ENCODE results near the gene CCNL2.
A peak's percentile ranks its signal among the peaks of the same experiment; 100 is the strongest.
"Not testable (repeated sequence)": the region's sequence is repeated elsewhere in the genome, so short reads cannot be mapped to it uniquely, and the experiment has no call there.

CCNL2 gene

GRCh38 chr1:1399187-1399871 lies at the start of gene CCNL2:
Gene CCNL2, minus strand, starts transcription at chr1:1399335. Its CDS starts 29 bp downstream, at chr1:1399306.
- DNase-seq = peak; percentile 98 to 100

GRCh38 chr1:1446631-1447030 lies 47.5 kb upstream of the CCNL2 start:
- not testable (repeated sequence) for DNase-seq

GRCh38 chr1:1442069-1442770 lies 43.1 kb upstream of the CCNL2 start:
- no peak for DNase-seq

DNA sequence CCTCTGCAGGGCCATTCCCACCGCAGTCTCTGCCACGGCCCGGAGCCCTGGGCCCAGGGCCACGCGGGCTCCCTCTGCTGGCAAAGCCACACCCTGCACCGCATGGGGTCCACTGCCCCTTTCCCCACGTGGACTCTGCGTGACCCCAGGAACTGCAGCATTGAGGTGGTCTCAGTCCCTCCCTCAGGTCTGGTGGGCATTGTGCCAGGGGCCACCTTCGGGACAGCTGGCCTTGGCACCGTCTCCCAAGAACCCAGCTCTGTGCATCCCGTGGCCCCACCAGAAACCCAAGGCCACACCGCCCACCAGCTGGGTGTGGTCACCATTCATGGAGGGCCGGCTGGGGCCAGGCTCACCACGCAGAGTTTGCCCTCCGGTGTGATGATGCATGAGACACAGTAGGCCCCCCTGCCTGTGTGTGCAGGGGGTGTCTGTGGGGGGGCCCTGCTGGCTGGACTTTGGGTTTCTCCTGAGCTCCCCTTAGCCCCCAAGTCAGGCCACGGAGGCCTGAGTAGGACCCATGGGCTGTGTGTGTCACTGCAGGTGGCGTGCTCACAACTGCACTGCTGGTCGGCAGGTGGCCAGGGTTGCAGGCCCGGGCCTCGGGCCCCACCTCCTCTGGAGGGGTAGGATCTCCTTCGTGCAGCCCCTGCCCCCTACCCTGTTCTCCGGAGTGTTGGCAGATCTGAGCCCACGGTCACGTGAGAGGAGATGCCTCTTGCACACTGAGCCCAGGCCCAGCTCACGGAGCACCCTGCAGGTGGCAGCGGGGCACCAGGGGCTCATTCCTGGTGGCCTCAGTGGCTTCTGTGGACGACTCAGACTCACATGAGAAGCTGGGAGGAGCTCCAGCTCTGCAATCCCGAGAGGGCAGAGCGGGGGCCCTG lies 42.1 kb upstream of the CCNL2 start:
- DNase-seq = peak in 1 of 2 experiments; percentile 60

DNA sequence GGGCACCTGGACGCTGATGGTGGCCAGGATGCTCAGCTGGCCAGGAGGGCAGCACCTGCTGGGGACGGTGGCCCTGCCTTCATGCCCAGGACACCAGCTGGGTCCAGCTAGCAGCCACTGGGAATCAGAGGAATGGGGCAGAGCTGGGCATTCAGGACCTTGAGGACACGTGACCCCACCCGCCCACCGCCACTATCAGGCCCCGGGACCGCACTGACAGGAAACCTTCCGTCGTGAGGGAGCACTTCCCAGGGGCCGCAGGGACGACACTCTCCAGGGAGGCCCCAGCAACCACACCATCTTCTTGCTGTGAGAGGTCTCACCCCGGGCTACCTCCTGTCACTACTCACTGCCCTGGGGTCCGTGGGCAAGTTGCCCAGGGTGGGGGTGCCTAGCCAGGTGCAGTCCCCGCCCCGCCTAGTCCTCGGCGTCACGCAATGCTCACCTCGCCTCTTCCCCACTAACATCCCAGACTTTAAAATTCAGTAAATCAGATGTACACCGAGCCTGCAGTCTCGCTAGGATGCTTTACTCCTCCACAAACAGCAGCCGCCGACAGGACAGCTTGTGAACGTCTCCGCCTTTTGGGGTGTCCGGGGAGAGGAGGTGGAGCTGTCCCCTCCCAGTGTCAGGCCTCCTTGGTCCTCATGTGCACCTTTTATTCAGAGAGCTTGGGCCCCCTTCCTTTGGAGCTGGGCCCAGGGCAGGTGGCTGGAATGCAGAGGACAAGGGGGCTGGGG lies 41.3 kb upstream of the CCNL2 start:
- DNase-seq = no peak

DNA sequence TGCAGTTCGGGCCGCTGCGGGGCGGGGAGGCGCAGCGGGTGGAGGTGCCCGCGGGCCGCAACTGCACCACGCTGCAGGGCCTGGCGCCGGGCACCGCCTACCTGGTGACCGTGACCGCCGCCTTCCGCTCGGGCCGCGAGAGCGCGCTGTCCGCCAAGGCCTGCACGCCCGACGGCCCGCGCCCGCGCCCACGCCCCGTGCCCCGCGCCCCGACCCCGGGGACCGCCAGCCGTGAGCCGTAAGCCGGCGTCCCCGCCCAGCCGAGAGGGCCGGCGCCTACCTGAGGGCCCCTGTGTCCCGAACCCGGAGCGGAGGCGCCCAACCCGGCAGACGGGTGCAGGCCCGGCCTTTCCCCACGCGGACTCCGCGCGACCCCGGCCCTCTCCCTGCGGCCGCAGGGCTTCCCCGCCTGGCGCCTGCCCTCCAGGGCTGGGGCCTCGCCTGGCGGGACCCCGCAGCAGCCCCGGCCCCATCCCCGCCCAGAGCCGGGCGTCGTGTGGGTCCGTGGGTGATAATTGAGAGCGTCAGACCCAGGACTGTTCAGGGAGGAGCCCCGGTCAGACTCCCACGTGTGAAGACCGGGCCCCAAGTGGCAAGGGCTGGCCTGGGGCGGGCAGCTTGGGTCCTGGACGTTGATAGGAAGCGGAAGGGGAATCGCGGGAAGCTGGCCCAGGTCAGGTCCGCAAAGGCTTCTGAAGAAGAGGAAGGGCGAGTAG lies 40.6 kb upstream of the CCNL2 start:
- DNase-seq = no peak

DNA sequence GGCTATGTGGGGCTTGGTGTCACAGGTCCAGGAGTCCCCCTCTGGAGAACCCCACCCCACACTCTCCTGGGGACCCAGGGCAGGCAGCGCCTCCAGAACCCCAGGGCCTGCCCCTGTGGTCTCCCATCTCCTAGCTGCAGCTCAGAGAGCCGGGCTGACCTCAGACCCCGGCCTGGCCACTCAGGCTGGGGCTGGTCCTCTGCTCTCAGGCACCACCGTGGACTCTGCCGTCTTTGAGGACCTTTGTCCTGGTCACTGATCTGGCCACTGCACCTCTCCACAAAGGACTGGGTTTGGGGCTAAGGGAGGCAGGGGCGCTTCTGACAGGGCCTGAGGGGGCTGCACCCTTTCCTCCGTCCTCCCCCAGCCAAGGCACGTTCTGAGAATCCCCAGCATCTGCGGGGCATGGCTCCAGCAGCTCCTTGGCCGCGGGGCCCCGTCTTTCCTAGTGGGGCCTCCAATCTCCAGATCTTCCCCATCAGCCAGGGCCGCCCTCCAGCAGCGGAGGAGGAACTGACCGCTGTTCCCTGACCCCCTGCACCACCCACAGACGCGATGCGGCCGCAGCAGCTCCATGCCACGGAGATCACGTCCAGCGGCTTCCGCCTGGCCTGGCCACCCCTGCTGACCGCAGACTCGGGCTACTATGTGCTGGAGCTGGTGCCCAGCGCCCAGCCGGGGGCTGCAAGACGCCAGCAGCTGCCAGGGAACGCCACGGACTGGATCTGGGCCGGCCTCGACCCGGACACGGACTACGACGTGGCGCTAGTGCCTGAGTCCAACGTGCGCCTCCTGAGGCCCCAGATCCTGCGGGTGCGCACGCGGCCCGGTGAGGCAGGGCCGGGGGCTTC lies 39.6 kb upstream of the CCNL2 start:
- no peak for DNase-seq

- DNase-seq = no peak
Observed at GRCh38 chr1:1437904-1438376, 38.8 kb upstream of the CCNL2 start.

DNA sequence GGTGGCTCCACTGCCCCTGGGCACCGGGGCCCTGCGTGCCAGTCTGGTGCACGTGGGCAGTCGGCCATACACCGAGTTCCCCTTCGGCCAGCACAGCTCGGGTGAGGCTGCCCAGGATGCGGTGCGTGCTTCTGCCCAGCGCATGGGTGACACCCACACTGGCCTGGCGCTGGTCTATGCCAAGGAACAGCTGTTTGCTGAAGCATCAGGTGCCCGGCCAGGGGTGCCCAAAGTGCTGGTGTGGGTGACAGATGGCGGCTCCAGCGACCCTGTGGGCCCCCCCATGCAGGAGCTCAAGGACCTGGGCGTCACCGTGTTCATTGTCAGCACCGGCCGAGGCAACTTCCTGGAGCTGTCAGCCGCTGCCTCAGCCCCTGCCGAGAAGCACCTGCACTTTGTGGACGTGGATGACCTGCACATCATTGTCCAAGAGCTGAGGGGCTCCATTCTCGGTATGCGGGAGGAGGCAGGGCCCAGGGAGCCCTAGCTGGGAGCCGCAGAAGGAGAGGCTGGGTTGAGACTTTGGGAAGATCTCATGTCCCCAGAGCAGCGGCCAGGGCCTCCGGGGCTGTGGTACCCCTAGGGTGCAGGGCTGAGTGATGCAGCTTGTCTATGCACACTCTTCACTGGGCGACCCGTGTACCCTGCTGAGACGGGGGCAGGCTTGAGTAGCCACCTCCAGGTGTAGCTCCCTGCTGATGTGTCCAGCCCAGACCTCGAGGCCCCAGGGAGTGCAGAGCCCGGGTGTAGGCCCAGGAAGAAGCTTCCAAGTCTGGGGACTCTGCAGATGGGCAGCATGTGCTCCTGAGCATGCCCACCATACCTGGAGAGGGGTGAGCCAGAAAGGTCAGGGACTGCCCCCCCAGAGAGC lies 38.1 kb upstream of the CCNL2 start:
- no peak for DNase-seq

GRCh38 chr1:1436630-1437032 lies 37.5 kb upstream of the CCNL2 start:
- no peak for DNase-seq

- no peak for DNase-seq
Observed at GRCh38 chr1:1435911-1436629, 36.9 kb upstream of the CCNL2 start.

DNA sequence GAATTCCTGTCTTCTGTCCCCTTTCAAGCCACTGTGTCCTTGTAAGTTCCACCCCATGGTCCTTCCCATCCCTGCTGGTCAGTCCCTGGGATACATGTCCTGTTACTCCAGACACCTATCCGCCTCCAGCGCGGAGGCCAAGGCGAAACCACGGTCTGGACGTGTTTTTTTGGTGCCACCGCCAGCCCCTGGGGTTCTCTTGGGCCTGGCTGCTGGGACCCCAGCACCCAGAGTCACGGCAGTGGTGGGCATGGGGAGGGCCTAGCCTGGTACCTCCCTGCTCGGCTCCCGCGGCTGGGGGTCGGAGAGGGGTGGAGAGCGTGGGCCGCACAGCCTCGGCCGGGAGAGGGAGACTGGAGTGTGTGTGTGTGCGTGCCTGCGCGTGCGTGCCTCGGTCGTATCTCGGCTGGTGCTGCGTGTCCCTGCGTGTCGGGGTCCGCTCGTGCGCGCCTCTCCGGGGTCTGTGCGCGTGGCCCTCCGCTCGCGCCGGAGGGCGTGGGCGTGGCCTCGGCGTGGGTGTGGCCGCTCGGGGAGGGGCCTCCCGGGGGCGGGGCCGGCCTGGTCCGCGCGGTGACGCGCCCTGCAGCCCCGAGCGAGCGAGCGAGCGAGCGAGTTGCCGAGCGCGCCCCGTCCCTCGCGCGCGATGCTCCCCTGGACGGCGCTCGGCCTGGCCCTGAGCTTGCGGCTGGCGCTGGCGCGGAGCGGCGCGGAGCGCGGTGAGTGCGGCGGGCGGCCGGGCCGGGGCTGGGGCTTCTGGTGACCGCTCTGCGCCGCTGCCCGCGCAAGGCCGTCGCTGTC lies 36.2 kb upstream of the CCNL2 start, which contains the start of gene VWA1:
TSS of gene VWA1 (plus strand) at position 585 of the 798 bp plus-strand sequence. CDS start at position 644, 59 bp downstream.
- peak; percentile 17 to 89 for DNase-seq

DNA sequence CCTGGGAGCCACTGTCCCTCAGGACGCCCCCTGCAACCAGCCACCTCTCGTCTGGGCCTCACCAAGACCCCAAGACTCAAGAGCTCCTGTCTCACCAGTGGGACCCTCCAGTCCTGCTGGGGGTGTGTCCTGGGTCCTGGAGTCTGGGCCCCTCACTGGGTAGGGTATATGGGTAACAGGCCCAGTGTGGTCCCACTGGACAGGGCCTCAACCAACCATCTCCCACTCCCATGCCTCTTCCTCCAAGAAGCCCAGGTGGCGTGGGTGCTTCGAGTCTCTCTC lies 35.6 kb upstream of the CCNL2 start:
- no peak for DNase-seq

- DNase-seq = peak in 1 of 2 experiments; percentile 52
Observed at GRCh38 chr1:1434131-1434823, 35.1 kb upstream of the CCNL2 start.

- DNase-seq = peak in 1 of 2 experiments; percentile 49
Observed at GRCh38 chr1:1433804-1434130, 34.6 kb upstream of the CCNL2 start.

GRCh38 chr1:1432951-1433803 lies 34.0 kb upstream of the CCNL2 start:
- peak in 1 of 2 experiments; percentile 51 for DNase-seq
